ENCODE measurements around the gene TSPAN1.
"Not testable (repeated sequence)": the region's sequence is repeated elsewhere in the genome, so short reads cannot be mapped to it uniquely, and the experiment has no call there.

Gene TSPAN1

GRCh38 chr1:46220808-46221207 is 45.9 kb downstream of the TSPAN1 start:
- no peak for TF ChIP-seq CTCF (IDR thresholded peaks at IDR 0.05; ENCODE audit: insufficient read depth, low read depth, low read length, missing control alignments)
- no peak for DNase-seq (ENCODE audit: low read depth)

GRCh38 chr1:46221749-46222148 is 46.9 kb downstream of the TSPAN1 start:
- no peak for TF ChIP-seq CTCF (IDR thresholded peaks at IDR 0.05; ENCODE audit: insufficient read depth, low read depth, low read length, missing control alignments)
- DNase-seq (ENCODE audit: low read depth) = no peak
- H3K4me3 ChIP-seq (ENCODE audit: low read depth, low read length) = no peak overlapping the region

More at GRCh38 chr1:46220808-46221207, 45.9 kb downstream of the TSPAN1 start:
- no peak overlapping the region for H3K4me3 ChIP-seq (ENCODE audit: low read depth, low read length)

GRCh38 chr1:46223055-46223454 is 48.2 kb downstream of the TSPAN1 start:
- not testable (repeated sequence) for H3K4me3 ChIP-seq (ENCODE audit: low read depth, low read length); DNase-seq (ENCODE audit: low read depth)

GRCh38 chr1:46223472-46223943 is 48.6 kb downstream of the TSPAN1 start:
- peak; percentile 91 for TF ChIP-seq CTCF (IDR thresholded peaks at IDR 0.05; ENCODE audit: insufficient read depth, low read depth, low read length, missing control alignments)
- peak; percentile 91 for DNase-seq (ENCODE audit: low read depth)
- H3K4me3 ChIP-seq (ENCODE audit: low read depth, low read length) = no peak overlapping the region

- TF ChIP-seq CTCF (IDR thresholded peaks at IDR 0.05; ENCODE audit: insufficient read depth, low read depth, low read length, missing control alignments) = no peak
- DNase-seq (ENCODE audit: low read depth) = no peak
- H3K4me3 ChIP-seq (ENCODE audit: low read depth, low read length) = no peak overlapping the region
Measured at GRCh38 chr1:46224966-46225365, 50.1 kb downstream of the TSPAN1 start.

- not testable (repeated sequence) for H3K4me3 ChIP-seq (ENCODE audit: low read depth, low read length); DNase-seq (ENCODE audit: low read depth)
Measured at GRCh38 chr1:46231231-46231630, 56.3 kb downstream of the TSPAN1 start.

All from GM12865 (cell line).